GM19035 (cell line): ENCODE data around the gene PKP4.

Experiments
- ATAC-seq: cut with Tn5 transposase; IDR thresholded peaks from one replicate; pipeline ENCODE4 v1.9.1; 2021; ENCODE audit not compliant: unreplicated experiment

Gene PKP4

DNA sequence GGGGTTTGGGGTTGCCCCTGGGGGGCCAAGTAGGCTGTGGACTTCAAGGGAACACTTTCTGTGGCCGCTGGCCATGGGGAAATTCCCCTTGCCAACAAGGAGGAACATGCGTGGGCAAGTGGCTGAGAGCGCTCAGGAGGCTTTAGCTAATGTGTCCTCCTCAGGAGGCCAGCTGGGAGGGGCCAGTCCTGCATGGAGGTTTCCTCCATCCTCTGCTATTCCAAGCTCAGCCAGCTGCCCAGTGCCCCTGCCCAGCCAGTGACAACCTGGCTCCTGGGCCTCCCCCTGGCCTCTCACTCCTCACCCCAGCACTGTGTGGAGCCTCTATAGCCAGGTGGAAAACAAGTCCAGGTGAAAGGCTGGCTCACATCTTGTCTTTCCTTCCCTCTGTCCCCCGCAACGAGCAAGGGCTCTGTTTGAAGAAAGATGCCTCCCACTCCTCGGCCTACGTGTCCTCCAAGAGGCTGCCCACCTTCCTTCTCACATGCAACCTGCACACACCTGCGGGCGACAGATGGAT is 273.9 kb downstream of the PKP4 start:
- ATAC-seq, result no peak

GRCh38 chr2:158731386-158731785 is 274.6 kb downstream of the PKP4 start:
- ATAC-seq, result no peak
